ENCODE measurements around the gene RABGGTA.

RABGGTA gene

DNA sequence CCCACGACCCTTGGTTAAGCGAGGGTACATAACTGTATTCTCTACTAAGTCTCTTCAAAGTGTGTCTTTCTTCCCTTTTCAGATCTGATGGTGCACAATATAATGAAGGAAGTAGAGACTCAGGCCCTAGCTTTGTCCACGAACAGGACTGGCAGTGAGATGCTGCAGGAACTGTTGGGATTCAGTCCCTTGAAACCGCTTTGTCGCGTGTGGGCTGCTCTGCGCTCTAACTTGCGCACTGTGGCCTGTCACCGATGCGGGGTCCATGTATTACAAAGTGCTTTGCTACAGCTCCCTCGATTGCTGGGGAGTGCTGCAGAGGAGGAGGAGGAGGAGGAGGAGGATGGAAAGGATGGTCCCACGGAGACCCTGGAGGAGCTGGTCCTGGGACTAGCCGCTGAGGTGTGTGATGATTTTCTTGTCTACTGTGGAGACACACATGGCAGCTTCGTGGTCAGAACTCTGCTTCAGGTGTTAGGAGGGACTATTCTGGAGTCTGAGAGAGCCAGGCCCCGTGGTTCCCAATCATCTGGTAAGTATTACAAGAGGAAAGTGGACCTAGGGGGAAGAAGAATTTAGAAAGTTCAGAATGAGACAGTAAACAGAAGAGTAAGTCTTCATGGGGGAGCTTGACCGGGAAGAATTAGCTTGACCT, 29.1 kb upstream of the RABGGTA start:
- DNase-seq: no peak

DNA sequence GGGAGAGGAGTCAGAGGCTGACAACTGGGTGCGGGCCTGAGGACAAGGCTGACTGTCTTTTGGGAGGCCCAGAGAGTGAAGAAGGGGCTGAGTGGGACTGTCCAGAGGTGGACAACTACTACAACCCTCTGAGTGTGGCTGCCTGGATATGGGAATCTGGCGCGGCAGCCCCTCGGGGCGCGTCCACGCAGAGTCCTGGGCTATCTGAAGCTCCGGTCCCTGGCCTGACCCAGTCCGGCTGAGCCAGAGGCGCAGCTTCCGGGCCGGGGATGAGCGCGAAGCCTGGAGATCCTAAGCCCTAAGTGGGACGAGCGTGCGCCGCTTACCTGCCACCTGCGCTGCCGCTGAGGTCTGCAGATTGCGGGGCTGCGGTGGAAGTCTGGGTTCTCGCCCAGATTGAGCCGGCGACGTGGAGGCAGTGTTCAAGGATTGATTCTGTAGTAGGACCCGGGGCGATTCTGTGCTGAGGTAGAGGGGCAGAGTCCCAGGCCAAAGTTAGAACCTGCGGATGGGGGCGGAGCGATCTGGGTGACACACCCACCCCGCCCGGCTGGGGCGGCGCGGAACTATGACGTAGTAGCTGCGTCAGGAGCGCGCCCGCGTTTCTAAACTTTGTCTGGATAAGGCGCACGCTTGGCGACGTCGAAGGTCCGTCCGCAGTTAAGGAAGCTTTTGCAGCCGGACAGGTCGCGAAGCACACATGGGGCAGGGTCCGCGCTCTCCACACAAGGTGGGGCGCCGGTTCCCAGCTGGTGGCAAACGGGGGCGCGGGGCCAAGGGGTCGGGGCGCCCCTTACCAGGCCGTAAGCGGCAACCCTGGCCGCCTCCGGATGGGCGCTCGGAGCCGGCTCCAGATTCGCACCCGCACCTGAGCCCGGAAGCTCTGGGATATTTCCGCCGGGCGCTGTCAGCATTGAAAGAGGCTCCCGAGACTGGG, 28.1 kb upstream of the RABGGTA start, which contains the start of the genes DHRS1 and NOP9:
TSS of gene DHRS1 (minus strand) at position 526 of the 937 bp plus-strand sequence. CDS start 674 bp downstream, outside the sequence.
TSS of gene NOP9 (plus strand) at position 596 of the 937 bp plus-strand sequence. CDS start at position 701, 105 bp downstream.
- peak; percentile 93 for DNase-seq

DNA sequence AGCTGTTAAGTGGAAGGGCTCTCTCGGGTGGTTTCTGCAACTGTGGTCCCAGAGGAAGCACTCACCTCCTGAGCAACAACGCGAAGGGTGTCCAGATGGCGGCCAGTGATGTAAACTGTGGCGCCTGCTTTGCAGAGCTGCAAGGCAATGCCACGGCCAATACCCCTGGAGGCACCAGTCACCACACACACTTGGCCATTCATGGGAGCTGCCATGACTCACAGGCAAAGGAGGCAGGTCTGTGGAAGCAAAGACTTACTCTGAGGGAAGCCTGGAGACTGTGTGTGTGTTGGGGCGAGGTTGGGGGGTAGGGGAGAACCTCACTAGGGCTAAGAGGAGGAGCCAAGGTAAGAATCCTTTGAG, 27.5 kb upstream of the RABGGTA start:
- no peak for DNase-seq

- no peak for DNase-seq
Measured at GRCh38 chr14:24297190-24297964, 26.0 kb upstream of the RABGGTA start.

DNA sequence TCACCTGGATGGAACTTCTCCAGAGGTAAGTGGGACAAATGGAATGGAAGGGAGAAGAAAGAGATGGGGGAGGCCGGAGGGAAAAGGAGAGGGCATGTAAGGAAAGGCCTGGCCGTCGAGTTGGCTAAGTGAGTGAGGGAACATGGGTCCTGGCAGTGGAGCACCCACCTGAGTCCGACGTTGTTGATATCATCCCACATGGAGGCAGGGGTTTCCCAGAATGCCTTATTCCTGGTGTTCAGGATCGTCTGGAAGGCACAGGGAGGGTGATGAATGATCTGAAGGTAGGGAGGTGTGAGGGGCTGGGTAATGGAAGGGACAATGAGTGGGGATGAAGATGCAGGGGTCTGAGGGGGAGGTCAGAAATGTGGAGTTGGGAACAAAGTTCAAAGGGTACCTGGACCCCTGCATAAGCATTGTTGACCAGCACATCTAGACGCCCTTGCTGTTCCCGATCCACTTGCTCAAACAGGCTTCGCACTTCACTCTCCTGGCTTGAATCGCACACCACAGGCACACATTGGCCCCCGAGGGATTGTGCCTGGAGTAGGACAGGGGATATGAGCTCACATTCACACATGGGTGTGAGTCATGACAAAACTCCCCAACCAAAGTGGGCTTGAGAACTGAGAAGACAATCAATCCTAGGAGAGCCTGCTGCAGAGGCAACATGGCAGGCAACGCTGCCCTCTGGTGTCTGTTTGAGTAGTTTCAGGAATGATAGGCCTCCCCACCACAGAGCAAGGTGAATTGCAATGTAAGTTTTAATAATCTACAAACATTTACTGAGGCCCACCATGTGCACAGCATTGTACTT, 25.2 kb upstream of the RABGGTA start:
- peak; percentile 88 for DNase-seq

- DNase-seq: no peak
Measured at GRCh38 chr14:24293525-24293924, 22.1 kb upstream of the RABGGTA start.

DNA sequence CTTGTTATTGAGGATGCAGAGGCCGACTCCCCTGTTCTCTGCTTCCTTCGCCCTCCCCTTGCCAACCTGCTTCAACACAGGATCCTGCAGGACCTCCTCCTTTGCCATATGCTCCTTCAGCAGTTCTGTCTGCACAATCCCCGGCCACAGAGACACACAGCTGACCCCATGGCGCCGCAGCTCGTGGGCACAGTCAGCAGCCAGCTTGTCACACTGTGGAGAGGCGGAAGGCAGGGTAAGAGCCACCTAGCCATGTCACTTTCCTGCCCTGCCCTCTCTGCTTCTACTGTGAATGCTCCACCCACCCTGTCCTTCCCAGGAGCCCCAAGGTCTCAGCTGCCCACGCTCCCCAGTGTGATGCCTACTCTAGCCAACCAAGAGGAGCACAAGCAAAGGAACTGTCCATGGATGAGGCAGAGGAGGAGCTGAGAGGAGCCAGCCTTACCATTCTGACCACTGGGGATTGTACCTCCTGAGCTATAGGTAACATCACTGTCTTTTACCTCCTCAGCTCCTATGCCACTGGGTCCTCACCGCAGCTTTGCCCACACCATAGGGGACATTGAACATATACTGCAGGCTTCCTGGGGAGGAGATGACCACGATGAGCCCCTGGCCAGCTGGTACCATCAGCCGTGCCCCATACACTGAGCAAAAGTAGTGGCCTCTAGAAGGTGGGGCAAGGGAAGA, 20.9 kb upstream of the RABGGTA start:
- DNase-seq: no peak

GRCh38 chr14:24291446-24292117, 20.2 kb upstream of the RABGGTA start:
- peak; percentile 34 for DNase-seq

- DNase-seq: no peak
Measured at GRCh38 chr14:24290746-24291145, 19.3 kb upstream of the RABGGTA start.

- peak; percentile 86 for DNase-seq
Measured at GRCh38 chr14:24289649-24290280, 18.4 kb upstream of the RABGGTA start.

DNA sequence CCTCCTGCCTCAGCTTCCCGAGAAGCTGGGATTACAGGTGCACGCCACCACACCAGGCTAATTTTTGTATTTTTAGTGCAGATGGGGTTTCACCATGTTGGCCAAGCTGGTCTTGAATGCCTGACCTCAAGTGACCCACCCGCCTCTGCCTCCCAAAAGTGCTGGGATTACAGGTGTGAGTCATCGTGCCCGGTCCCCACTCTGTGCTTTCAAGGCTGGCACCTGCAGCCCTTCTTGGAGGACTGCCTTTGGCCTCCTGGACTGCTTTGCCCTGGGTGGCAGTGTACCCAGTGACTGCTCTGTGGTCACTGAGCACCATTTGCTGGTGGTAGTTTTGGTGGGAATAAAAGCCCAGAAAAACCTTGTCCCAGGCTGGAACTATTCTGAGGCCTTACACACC, 15.6 kb upstream of the RABGGTA start:
- DNase-seq: no peak

GRCh38 chr14:24285351-24285750, 14.0 kb upstream of the RABGGTA start:
- DNase-seq: no peak

GRCh38 chr14:24284501-24285035, 13.2 kb upstream of the RABGGTA start:
- no peak for DNase-seq

DNA sequence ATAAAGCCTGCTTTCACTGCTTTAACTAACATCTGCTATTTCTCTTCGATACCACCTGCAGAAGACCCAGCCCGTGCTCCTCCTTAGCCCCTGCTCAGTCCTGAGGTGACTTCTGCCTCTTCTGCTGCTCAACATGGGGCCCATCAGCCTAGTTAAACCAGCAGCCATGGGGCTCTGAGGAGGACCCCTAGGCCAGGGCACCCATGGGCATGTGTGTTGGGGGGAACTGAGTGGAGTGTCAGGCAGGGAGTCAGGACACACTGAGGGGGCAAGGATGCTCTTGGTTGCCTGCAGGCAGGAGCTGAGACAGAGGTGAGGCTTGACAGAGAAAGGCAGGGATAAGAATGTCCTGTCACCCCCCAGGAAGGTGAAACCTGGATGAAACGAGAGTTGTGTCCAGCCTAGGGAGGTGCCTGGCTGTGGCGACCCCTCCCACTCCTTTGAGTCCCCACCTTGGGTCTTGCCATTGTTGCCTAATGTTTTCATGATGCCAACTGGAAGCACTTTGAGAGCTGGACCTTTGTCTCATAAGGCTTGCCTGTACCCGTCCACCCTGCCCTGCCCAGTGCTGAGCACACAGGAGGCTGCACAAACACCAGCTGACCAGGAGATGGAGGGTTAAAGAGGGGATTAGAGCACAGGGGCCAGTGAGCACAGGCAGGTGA, 12.5 kb upstream of the RABGGTA start:
- no peak for DNase-seq

GRCh38 chr14:24282736-24283135, 11.3 kb upstream of the RABGGTA start:
- no peak for DNase-seq

DNA sequence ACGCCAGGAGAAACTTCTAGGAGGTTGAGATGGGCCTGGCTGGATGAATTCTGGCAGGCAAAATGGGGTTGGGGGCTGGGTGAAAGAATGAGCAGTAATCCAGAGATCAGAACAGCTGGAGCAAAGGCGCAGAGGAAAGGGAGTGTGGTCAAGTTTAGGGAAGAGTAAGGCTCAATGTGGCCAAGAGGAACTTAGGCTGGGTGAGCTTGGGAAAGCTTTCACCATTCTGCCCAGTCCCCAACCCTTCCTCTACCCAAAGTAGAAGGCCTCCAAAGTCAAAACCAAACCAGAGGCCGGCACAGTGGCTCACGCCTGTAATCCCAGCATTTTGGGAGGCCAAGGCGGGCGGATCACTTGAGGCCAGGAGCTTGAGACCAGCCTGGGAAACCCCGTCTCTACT, 10.2 kb upstream of the RABGGTA start:
- no peak for DNase-seq

DNA sequence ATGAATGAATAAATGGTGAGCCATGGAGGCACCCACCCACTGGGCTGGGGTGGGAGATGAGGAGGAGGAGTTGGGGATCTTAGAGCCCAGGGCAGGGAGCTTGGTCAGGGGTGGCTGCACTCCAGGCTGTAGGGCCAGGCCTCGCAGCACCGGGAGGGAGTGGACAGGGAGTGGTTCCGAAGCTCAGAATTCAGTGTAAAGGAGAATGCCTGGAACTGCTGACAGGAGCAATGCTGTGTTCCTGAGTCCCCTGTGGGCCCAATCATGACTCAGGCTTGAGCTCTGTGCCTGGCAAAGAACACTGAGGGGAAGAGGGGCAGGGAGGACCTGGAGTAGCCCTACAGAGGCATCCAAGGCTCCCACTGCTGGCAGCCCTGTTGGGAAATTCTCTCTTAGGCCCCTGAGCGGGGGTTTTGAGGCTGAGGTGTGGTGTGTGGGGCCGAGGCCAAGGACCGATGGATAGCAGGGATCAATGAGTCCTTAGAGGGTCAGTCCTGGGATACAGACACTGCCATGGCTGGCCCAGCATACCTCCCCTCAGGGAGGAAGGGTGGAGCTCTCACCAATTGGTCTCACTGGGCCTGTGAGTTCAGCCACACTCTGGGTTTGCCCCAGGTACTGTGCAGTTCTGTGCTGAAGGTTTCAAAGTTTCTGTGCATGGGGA, 9.5 kb upstream of the RABGGTA start:
- no peak for DNase-seq

DNA sequence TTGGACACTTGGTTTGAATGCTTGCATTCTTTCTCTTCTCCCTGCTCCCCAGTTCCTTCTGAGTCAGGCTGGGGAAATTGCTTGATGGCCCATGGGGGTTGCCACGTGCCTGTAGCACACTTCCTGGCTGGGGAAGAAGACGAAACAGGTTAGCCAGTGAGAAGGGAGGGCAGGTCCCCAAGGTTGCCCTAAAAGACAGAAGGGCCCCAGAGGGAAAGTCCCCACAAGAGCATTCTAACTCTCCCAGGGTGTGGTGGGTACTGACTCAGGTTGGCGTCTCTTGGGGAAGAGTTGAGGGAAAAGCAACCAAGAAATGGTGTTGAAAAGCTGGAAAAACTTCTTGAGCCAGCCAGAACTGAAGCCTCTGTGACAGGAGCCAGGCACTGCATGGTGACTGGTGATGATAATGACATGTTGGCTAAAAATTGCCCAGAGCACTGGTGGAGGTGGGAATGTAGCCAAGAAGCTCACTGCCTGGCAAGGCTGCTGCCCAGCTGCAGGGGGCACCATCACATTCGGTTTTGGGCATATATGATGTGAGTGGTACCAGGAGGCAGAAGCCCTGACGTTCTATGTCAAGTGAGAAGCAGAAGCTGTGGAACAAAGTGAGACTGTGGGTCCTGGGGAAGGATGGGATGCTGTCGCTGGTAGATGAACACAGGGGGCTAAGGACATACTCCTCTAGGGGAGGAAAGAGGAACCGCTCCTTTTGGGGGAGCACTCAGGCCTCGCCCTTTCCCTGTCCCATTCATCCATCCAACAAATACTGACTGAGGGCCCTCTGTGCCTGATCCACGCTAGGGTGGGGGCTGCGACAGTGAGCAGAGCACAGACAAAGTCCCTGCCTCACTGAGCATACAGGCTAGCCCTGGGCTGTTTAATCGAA, 8.1 kb upstream of the RABGGTA start:
- peak; percentile 74 for DNase-seq

Measured in activated CD4-positive, alpha-beta T cell treated with anti-CD3 and anti-CD28 coated beads, Interleukin-10, Interleukin-2, amounts not matched to agents 100 ng/mL and 50 ng/mL, durations not matched to agents 16 hours and 8 hours (primary cell).